Cardiac muscle cell (in vitro differentiated cells and primary cell): Measurements from ENCODE around the gene CDH23. TPM values are rescaled to one million over a fixed set of nuclear protein-coding genes. Genes with fewer than 3 reads are reported as not detected.

ENCODE experiments used
- DNase-seq, 2 donors: peaks; one replicate each; pipeline versions ENCODE4 v3.0.0 to v3.0.0-alpha.2; 2010 to 2017; ENCODE audit warnings: low read depth in 1 of 2, low spot score in 1 of 2
- H3K27ac ChIP-seq: fragments of 200-600 bp; sonication (generic); 2 replicates; pipeline ENCODE4 v1.5.1; 2016
- H3K27me3 ChIP-seq: fragments of 200-600 bp; sonication (generic); 2 replicates; pipeline ENCODE4 v1.6.0; 2016; ENCODE audit warnings: control low read depth
- H3K36me3 ChIP-seq: fragments of 200-600 bp; sonication (generic); 2 replicates; pipeline ENCODE4 v1.5.1; 2016; ENCODE audit warnings: control low read depth
- H3K4me1 ChIP-seq: fragments of 200-600 bp; sonication (generic); 2 replicates; pipeline ENCODE4 v1.8.1; 2017; ENCODE audit warnings: low read depth, mild to moderate bottlenecking, mixed run types
- H3K4me3 ChIP-seq: fragments of 200-600 bp; sonication (generic); 2 replicates; pipeline ENCODE4 v1.5.1; 2016; ENCODE audit warnings: mild to moderate bottlenecking
- H3K9me3 ChIP-seq: fragments of 200-600 bp; sonication (generic); 2 replicates; pipeline ENCODE4 v1.5.1; 2017; ENCODE audit warnings: low read depth, mild to moderate bottlenecking, control low read depth
- polyA plus RNA-seq: library from polyadenylated mRNA; unstranded; fragments of >200 nt; fragmentation: Nextera tagmentation; extraction: Ambion mirVana; gene quantifications from 2 replicates; pipeline ENCODE4 v1.2.1, GENCODE V29; 2016
- total RNA-seq: library from RNA; depleted of rRNA; stranded (reverse); fragments of >200 nt; gene quantifications from 2 replicates; pipeline ENCODE4 v1.2.3, GENCODE V29; 2016
- TF ChIP-seq, protein P1 (sequence below): IDR thresholded peaks from 2 replicates; pipeline ENCODE4 v1.5.1; 2012; ENCODE audit warnings: low read depth, mild to moderate bottlenecking, low read length

Gene CDH23
- total and polyA plus RNA-seq, 2 experiments from 2014 or later: 0.05 to 0.51 TPM

DNA sequence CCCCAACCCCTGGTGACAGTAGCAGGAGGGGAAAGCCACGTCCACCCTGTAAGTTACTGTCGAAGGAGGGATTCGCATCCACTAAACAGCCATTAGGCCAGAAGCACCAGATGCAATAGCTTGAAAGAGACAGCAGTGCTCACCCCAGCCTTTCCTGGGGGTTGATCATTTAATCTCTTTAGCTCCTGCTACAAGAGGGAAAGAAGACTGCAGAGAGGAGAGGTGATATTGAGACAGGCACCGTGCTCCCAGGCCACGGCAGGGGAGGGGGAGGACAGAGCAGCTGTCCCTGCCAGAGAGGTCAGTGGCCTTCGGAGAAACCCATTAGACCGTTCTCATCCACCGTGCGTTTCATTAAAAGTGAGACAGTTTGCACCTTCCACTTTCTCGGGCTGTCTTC, 148.3 kb downstream of the CDH23 start:
- Histone ChIP-seq H3K9me3 (no peaks in the 10 kb centered on the region), H3K27me3 (no peaks in the 10 kb centered on the region), H3K4me3 (no peak overlapping the region), H3K4me1 (peaks cover 21% of the 10 kb centered on the region), H3K27ac (no peak overlapping the region), H3K36me3 (no peaks in the 10 kb centered on the region)
- TF ChIP-seq, protein P1, sequence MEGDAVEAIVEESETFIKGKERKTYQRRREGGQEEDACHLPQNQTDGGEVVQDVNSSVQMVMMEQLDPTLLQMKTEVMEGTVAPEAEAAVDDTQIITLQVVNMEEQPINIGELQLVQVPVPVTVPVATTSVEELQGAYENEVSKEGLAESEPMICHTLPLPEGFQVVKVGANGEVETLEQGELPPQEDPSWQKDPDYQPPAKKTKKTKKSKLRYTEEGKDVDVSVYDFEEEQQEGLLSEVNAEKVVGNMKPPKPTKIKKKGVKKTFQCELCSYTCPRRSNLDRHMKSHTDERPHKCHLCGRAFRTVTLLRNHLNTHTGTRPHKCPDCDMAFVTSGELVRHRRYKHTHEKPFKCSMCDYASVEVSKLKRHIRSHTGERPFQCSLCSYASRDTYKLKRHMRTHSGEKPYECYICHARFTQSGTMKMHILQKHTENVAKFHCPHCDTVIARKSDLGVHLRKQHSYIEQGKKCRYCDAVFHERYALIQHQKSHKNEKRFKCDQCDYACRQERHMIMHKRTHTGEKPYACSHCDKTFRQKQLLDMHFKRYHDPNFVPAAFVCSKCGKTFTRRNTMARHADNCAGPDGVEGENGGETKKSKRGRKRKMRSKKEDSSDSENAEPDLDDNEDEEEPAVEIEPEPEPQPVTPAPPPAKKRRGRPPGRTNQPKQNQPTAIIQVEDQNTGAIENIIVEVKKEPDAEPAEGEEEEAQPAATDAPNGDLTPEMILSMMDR: no peak
- no peak for DNase-seq

DNA sequence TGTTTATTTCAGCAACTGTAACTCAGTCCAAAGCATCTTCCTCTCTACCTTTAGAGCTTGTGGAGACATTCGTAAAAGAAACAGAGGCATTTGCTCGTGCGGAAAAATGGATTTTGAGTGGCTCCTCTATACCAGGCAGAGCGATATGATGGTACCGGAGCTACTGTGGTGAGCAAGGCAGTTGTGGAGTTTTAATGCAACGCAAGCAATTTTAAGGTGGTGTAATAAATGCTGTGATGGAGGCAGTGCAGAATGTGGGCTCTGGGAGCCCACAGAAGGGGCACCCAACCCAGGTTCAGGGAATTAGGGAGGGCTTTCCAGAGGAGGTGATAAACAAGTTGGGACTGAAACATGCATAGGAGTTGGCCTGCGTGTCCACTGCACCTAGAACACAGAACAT, 149.5 kb downstream of the CDH23 start:
- no peak for DNase-seq
- H3K36me3 ChIP-seq: no peaks in the 10 kb centered on the region
- peaks cover 21% of the 10 kb centered on the region for H3K4me1 ChIP-seq
- TF ChIP-seq, protein P1: no peak
- no peaks in the 10 kb centered on the region for H3K9me3 ChIP-seq
- no peak overlapping the region for H3K4me3 ChIP-seq
- no peaks in the 10 kb centered on the region for H3K27me3 ChIP-seq
- no peak overlapping the region for H3K27ac ChIP-seq

DNA sequence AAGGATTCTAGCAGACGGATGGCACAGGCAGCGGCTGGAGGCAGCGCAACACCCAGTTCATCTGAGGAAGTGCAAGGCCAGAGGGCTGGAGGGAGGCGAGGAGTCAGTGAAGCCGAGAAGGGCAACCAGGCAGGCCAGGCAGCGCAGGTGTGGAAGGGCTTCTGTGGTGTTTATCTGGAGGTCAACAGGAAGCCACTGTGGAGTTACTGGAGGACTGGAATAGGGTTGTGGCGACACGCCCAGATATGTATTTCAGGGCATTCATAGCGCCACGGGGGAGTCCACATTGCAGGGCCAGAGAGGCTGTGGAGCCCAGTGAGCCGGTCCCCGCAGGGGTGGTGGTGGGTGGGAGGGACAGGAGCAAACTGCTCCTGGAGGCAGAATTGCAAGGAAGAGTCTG, 150.6 kb downstream of the CDH23 start:
- H3K9me3 ChIP-seq: no peaks in the 10 kb centered on the region
- H3K4me3 ChIP-seq: no peak overlapping the region
- peaks cover 21% of the 10 kb centered on the region for H3K4me1 ChIP-seq
- TF ChIP-seq, protein P1: no peak
- H3K27ac ChIP-seq: peak overlapping the region; percentile 86
- no peaks in the 10 kb centered on the region for H3K36me3 ChIP-seq
- no peaks in the 10 kb centered on the region for H3K27me3 ChIP-seq
- DNase-seq: no peak

DNA sequence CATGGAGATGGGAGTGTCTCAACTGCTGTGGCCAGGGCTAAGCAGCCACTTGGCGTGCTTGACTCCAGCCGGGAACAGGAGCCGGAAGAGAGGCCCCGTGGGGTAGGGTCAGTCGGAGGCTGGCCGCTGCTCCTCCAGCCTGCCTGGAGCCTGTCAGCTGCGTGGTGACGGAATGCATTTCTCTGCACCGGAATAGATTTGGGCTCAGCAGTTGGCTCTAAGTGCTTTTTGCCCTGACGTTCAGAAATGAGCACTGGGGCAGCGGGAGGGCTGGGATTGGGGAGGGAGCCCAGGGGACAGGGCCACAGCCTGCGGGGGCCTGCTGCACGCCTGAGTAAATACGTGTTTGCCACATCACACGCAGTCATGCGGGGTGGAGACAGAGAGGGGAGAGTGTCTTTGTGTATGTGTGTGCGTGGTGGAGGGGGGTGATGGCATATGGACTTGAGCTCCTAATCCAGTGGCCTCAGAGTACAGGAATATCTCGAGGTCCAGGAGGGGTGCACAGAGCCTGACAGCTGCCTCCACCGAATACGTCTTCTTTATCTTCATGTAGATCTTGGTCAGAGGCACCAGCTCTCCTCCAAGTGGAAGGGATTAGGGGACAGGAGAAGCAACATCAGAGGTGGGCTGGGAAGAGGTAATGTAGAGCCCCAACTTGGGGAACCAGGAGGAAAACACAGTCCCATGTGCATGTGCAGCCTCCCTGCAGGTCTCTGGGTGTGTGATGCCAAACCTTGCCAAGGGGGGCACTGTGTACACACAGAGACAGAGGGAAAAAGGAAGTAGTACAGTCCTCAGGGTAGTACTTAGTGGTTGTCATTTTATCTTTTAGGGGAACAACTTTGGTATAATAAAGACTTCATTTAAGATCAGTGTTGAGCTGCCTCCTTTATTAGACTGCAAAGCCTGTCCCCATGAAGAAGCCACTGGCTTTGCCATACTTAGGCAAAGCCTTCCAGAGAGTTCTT, 151.4 kb downstream of the CDH23 start:
- peaks cover 26% of the 10 kb centered on the region for H3K4me1 ChIP-seq
- peak overlapping the region; percentile 86 for H3K27ac ChIP-seq
- TF ChIP-seq, protein P1: peak; percentile 31
- H3K36me3 ChIP-seq: no peaks in the 10 kb centered on the region
- H3K27me3 ChIP-seq: no peaks in the 10 kb centered on the region
- no peaks in the 10 kb centered on the region for H3K9me3 ChIP-seq
- peak; percentile 85 to 90 for DNase-seq
- H3K4me3 ChIP-seq: no peak overlapping the region

GRCh38 chr10:71549766-71550533, 153.2 kb downstream of the CDH23 start:
- Histone ChIP-seq H3K36me3 (no peaks in the 10 kb centered on the region), H3K27me3 (no peaks in the 10 kb centered on the region), H3K4me3 (no peak overlapping the region), H3K4me1 (peaks cover 31% of the 10 kb centered on the region), H3K27ac (peak overlapping the region; percentile 86), H3K9me3 (no peaks in the 10 kb centered on the region)
- no peak for DNase-seq
- TF ChIP-seq, protein P1: no peak
